GM18505 (cell line): ENCODE results near the gene CAPN9.
"Not testable (repeated sequence)": the region's sequence is repeated elsewhere in the genome, so short reads cannot be mapped to it uniquely, and the experiment has no call there.

Experiments
- ATAC-seq: cut with Tn5 transposase; IDR thresholded peaks from one replicate; pipeline ENCODE4 v1.9.1; 2021; ENCODE audit not compliant: unreplicated experiment
- POLR2A ChIP-seq: IDR thresholded peaks from 4 replicates; pipeline ENCODE4 v1.6.1; 2011; ENCODE audit warnings: borderline replicate concordance; ENCODE audit not compliant: insufficient read depth, insufficient read length; ENCODE audit errors: extremely low read depth

CAPN9 gene

DNA sequence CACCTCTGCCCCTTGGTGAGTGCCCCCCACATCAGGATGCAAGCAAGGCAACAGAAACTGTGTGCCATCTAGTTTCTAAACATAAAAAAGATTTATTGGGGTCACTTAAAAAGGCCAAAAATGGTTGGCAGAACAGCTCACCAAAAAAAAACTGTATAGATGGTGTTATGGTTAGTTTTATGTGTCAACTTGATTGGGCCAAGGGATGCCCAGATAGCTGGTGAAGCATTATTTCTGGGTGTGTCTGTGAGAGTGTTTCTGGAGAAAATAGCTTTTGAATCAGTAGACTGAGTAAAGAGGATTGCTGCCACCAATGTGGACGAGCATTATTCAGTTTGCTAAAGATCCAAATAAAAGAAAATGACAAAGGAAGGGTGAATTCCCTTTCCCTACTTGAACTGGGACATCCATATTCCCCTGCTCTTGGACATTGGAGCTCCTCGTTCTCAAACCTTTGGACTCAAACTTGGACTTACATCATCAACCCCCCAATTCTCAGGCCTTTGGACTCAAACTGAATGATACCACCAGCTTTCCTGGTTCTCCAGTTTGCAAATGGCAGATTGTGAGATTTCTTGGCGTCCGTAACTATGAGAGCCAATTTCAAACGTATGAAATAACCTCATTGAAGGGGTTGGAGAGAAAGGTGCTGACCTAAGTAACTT is 16.9 kb downstream of the CAPN9 start:
- ATAC-seq: no peak
- TF ChIP-seq POLR2A: no peak

DNA sequence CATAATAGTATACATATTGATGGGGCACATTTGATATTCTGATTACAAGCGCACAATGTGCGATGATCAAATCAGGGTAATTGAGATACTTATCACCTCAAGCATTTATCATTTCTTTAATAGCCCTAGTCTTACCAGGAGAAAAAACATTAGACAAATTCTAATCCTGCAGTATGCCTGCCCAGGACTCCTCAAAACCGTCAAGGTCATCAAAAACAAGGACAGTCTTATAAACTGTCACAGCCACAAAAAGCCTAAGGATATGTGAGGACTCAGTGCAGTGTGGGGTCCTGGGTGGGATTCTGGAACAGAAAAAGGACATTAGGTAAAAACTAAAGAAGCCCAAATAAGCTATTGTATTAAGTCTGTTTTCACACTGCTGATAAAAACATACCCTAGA is 19.1 kb downstream of the CAPN9 start:
- ATAC-seq: no peak
- no peak for TF ChIP-seq POLR2A

DNA sequence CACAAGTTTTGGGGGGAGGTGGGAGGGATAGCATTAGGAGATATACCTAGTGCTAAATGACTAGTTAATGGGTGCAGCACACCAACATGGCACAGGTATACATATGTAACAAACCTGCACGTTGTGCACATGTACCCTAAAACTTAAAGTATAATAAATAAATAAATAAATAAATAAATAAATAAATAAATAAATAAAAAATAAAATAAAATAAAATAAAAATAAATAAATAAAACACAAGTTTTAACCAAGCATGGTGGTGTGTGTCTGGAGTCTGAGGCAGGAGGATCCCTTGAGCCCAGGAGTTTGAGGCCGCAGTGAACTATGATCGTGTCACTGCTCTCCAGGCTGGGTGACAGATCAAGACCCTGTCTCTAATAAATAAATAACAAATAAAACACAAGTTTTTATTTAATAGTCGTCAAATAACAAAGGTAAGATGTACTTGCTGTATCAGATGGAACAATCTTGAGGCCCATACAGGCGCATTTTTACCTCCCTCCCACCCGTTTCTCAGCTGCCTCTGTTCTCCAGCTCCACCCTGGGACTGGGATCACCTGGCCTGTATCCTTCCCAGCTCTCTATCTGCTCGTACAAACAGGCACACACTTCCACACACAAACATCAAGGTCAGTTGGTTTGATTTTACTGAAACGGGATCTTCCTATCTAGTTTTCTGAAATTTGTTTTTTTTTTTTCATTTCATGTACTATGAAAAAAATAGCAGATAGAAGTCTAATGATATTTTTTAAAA is 20.8 kb downstream of the CAPN9 start:
- not testable (repeated sequence) for ATAC-seq

DNA sequence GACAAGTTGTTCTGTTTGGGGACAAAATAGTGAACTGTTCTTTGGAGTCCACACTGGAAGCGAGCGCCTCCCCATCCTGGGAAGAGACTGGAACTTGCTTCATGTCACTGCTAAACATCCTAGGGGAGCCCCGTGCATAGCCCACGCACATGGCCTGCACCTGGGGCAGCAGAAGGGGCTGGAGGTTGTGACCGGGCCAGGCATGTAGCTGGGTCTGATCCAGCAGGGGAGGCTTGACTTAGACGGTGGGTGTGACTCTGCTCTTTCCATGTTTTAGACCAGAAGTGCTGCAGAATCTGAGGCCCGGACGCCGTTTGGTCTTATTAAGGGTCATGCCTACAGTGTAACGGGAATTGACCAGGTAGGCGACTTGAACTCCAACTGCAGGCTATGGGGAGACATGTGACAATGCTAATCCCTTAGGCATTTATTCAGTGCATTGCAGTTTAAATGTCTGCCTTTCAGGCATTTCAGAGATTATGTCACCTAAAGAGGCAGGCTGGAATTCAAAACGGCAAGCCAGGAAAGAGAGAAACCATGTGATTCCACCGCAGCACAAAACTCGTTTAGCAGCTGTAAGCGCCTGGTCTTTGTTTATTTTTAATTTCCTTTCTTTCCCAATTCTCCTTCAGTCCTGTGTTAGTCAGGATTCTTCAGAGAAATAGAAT is 21.8 kb downstream of the CAPN9 start:
- no peak for ATAC-seq
- TF ChIP-seq POLR2A: no peak

DNA sequence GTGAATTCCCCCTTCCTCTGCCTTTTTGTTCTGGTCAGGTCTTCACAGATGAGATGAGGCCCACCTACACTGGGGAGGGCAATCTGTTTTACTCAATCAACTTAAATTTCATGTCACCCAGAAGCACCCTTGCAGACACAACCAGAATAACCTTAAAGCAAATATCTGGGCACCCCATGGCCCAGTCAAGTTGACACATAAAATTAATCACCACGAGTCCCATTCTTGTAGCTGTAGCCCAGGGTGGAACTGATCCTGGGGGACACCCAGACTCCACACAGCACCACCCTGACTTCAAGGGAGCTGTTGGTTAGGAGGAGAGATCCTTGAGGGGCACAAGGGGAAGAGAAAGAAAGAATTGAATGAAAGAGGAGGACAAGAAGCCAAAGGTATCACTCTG is 23.1 kb downstream of the CAPN9 start:
- no peak for TF ChIP-seq POLR2A

DNA sequence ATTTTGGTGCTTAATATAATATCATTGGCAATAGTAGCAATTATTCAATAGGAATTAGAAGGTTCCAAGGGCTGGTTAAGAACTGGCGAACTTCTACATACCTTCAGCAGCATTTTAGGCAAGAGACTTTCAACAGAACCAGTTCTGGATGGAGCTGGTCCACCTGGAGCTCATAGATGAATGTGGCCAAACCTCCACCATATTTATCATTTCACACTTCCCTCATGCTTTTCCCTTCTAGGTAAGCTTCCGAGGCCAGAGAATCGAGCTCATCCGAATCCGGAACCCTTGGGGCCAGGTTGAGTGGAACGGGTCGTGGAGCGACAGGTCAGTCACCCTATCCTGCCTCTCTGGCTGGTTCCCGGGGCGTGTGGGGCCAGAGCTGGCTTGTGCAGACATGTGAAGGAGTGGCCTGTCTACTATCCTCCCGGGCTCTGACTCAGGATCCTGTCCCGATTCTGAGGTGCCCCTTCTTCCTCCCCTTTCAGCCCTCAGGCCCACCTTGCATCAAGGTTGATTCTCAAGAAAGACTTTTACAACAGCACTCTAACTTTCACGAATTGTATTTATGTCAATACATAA is 24.7 kb downstream of the CAPN9 start:
- no peak for ATAC-seq
- TF ChIP-seq POLR2A: no peak

More for the DNA sequence above, 23.1 kb downstream of the CAPN9 start:
- ATAC-seq: no peak

DNA sequence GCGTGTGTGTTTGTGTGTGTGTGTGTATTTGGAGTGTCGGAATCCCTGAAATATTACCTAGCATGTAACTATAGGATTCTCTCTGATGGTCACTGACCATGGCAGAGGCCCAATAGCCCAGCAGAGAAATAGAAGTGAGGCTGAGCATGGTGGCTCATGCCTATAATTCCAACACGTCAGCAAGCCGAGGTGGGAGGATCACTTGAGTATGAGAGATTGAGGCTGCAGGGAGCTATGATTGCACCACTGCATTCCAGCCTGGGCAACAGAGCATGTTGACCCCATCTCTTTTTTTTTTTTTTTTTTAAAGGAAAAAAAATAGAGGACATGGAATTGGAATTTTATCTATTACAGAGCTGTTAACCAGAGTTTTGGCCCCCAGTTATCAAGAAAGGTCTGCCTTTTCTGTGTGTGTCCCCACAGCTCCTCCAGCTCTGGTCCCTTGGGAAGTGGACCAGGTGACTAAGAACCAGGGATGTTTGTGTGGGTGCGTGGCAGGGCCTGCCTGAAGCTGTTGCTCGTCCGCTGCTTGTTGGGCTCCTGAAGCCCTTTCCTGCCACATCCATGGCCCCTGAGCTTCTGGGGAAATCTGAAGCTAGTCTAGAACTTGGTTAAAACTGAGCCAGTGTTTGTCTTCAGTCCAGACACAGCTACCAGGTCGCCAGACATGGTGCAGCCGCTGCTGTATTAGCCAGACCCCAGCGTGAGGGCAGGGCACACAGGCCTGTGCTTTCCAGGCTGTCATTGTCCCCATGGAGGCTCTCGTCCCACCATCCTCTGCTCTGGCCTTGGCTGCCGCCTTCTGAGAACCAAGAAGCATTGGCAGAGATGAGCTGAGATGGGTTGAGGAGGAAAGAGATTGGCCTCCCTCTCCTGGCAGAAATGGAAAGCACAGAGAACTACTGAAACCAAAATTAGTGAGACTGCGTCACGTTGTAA is 25.5 kb downstream of the CAPN9 start:
- ATAC-seq: no peak
- TF ChIP-seq POLR2A: no peak

DNA sequence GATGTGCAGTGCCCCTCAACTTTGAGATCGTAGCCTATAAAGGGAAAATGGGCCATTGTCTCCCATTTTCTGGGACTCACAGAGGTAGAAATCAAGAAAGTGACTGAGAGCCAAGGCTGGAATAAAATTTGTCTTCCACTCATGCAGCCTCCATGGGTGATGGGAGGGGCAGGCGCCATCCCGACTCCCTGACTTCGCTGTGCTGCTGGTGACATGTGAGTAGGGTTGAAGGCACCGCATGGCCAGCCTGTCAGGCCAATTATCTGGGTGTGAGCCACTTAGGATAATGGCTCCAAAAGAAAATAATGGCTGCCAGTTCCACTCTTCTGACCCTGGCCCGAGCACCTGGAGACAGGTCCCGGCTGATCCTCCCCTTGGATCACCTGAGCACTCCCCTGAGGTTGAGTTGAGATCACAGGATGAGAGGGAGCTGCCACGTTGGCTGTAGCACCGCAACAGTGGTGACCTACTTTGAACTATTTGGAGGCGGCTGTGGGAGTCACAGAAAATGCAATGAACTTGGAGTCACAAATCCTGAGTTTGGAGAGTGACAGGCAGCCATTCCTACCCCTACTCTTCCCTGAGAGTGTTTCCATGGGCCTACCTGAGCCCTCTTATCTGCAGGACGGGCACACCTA is 26.3 kb downstream of the CAPN9 start:
- no peak for ATAC-seq
- TF ChIP-seq POLR2A: no peak

DNA sequence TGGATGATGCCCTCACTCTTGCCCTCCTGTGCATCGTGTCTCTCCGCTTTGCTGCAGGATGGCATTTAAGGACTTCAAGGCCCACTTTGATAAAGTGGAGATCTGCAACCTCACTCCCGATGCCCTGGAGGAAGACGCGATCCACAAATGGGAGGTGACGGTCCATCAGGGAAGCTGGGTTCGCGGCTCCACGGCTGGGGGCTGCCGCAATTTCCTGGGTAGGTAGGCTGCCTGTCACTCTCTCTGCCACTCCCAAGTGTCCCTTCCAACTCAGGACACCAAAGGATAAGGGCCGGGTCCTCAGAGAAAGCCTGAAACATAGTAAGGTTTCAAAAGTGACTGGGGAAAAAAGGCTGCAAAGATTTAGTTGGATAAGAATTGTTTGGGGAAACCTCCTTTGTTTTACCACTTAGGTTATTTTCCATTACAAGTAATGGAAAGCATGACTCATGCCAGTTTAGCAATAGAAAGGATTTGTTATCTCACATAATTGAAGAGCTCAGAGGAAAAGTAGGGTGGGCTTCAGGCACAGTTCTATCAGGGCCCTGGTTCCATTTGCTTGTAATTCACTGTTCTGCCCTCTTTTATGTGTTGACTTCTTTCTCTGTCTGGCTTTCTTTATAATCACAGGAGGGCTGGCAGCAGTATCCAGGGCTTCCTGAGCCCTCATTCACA is 31.9 kb downstream of the CAPN9 start:
- TF ChIP-seq POLR2A: no peak
- ATAC-seq: no peak

DNA sequence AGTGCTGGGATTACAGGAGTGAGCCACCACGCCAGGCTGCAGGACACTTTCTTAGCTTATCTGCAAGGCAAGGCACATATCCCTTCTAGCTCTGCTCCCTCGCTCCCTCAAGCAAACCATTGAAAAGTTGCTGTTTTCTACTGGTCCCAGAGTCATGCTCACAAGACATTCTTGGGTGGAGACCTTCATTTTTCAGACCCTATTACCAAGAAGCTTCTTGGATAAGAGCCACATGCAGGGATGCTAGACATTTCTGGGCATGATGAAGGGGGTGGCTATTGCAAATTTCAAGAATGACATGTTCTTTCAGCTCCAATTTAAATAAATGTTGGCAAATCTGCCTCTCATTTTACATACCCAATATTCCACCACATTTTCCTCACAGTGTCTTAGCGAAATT is 33.9 kb downstream of the CAPN9 start:
- TF ChIP-seq POLR2A: no peak

DNA sequence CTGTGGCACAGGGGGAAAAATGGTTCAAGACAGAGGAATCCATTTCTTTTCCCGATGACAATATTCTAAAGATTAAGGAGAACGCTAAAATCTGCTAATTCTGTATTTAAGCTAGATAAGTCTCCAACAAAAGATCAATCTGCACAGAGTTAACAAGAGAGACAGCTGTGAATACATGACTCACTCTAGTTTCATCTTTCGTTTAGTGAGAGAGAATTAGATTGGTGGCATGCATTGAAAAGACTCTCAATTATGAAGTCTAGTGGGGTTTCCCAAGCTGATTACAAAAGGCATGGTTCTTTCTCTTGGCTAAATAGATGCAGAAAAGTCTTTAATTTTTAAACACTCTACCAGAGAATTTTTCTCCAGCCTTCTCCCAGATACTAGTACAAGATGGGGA is 34.4 kb downstream of the CAPN9 start:
- no peak for TF ChIP-seq POLR2A
- peak; percentile 61 for ATAC-seq

More for the DNA sequence above, 33.9 kb downstream of the CAPN9 start:
- no peak for ATAC-seq

DNA sequence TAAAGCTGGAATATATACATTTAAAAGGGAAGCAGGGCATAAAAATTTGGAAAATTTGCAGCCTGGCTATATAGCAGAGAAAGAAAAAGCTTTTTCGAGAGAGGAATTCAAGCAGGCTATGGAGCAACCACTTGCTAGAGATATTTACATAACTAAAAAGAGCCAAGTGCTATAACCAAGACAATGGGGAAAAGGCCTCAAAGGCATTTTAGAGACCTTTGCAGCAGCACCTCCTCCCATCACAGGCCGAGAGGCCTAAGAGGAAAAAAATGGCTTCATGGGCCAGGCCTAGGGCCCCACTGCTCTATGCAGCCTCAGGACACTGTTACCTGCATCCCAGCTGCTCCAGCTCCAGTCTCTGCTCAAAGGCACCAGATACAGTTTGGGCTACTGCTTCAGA is 37.0 kb downstream of the CAPN9 start:
- TF ChIP-seq POLR2A: no peak
- ATAC-seq: no peak
